Measurements from ENCODE around the gene VAPA. TPM values are rescaled to one million over a fixed set of nuclear protein-coding genes. Genes with fewer than 3 reads are reported as not detected.

Gene VAPA
- total RNA-seq, 2 experiments from 2014 or later: 139 to 176 TPM

DNA sequence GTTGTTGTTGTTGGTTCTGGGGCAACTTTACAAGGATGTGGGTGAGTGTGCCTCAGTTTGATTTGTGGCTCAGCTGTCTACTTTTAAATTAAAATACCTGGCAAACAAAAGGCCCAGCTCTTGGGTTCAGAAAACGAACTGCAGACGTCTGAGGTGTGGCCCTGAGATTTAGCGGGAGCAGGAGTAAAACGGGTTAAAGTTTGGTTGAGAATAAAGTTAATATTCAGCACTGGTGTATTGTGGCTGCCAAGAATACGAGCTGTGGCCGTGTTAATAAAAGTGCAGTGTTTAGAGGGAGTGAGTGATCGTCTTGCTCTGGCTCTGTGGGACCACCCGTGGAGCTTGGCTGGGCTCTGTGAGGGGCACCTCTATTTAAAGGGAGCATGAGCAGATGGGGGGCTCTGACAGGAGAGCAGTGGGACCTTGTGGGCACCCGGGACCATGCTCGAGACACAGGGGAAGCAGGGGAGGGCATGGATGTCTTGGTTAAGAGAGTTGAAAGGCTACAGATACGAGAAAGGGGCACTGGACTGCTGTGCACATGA lies 80.3 kb downstream of the VAPA start:
- no peak overlapping the region for H3K4me3 ChIP-seq (ENCODE audit: low read depth, low read length, poor library complexity, severe bottlenecking)
- DNase-seq (ENCODE audit: low spot score): no peak
- no TSS peak for BruUV-seq (replicated peaks)
- no peaks in the 10 kb centered on the region for H3K79me2 ChIP-seq (ENCODE audit: insufficient read depth, low read depth, low read length)
- H3K9me3 ChIP-seq (ENCODE audit: low read length): peaks cover 7% of the 10 kb centered on the region; the same call in 1 of the 2 replicates
- ChIA-PET CTCF (ENCODE audit: unreplicated experiment) (interaction anchor here (0.6 kb wide), 1 partner anchor 496 kb away, joined by 4 read pairs; no protein-coding TSS in a partner anchor), POLR2A (no interaction called here)
- H4K20me1 ChIP-seq (ENCODE audit: insufficient read depth, low read length): no peaks in the 10 kb centered on the region
- no peaks in the 10 kb centered on the region for H3K4me1 ChIP-seq (ENCODE audit: insufficient read depth, low read length, poor library complexity, severe bottlenecking)
- H3K36me3 ChIP-seq (ENCODE audit: insufficient read depth, low read length): no peaks in the 10 kb centered on the region
- intact Hi-C loops (cut with micrococcal nuclease; ENCODE audit: unreplicated experiment): no loop called here
- no peak overlapping the region for H2AFZ ChIP-seq (ENCODE audit: low read length)
- H3K4me2 ChIP-seq (ENCODE audit: low read length): no peak overlapping the region
- no peaks in the 10 kb centered on the region for H3K9me2 ChIP-seq (ENCODE audit: insufficient read depth, low read length)
- no peak overlapping the region for H3K27ac ChIP-seq (ENCODE audit: low read depth, low read length, poor library complexity, severe bottlenecking)
- no peak for TF ChIP-seq CTCF (conservative IDR thresholded peaks at IDR 0.05; ENCODE audit: low read length)
- no peak for TF ChIP-seq EZH2phosphoT487 (IDR thresholded peaks at IDR 0.05; ENCODE audit: borderline replicate concordance, low read depth, low read length)

- CTCF ChIA-PET (ENCODE audit: unreplicated experiment): interaction anchor here (0.6 kb wide), 1 partner anchor 495 kb away, joined by 4 read pairs; no protein-coding TSS in a partner anchor
- DNase-seq (ENCODE audit: low spot score): no peak
- Histone ChIP-seq H3K36me3 (ENCODE audit: insufficient read depth, low read length) (no peaks in the 10 kb centered on the region), H3K9me2 (ENCODE audit: insufficient read depth, low read length) (no peaks in the 10 kb centered on the region), H2AFZ (ENCODE audit: low read length) (no peak overlapping the region), H4K20me1 (ENCODE audit: insufficient read depth, low read length) (no peaks in the 10 kb centered on the region), H3K4me3 (ENCODE audit: low read depth, low read length, poor library complexity, severe bottlenecking) (no peak overlapping the region), H3K79me2 (ENCODE audit: insufficient read depth, low read depth, low read length) (no peaks in the 10 kb centered on the region), H3K27ac (ENCODE audit: low read depth, low read length, poor library complexity, severe bottlenecking) (no peak overlapping the region), H3K4me2 (ENCODE audit: low read length) (no peak overlapping the region), H3K9me3 (ENCODE audit: low read length) (peaks cover 7% of the 10 kb centered on the region; the same call in 1 of the 2 replicates), H3K4me1 (ENCODE audit: insufficient read depth, low read length, poor library complexity, severe bottlenecking) (no peaks in the 10 kb centered on the region)
- POLR2A ChIA-PET: no interaction called here
- BruUV-seq (replicated peaks): no TSS peak
- TF ChIP-seq CTCF (conservative IDR thresholded peaks at IDR 0.05; ENCODE audit: low read length) (no peak), EZH2phosphoT487 (IDR thresholded peaks at IDR 0.05; ENCODE audit: borderline replicate concordance, low read depth, low read length) (no peak)
- intact Hi-C loops (cut with micrococcal nuclease; ENCODE audit: unreplicated experiment): no loop called here
These were observed 81.0 kb downstream of the VAPA start for GRCh38 chr18:9994701-9995235.

- no peak overlapping the region for H3K4me3 ChIP-seq (ENCODE audit: low read depth, low read length, poor library complexity, severe bottlenecking)
- no peak overlapping the region for H3K4me2 ChIP-seq (ENCODE audit: low read length)
- peaks cover 7% of the 10 kb centered on the region; the same call in 1 of the 2 replicates for H3K9me3 ChIP-seq (ENCODE audit: low read length)
- ChIA-PET CTCF (ENCODE audit: unreplicated experiment) (no interaction called here), POLR2A (no interaction called here)
- intact Hi-C loops (cut with micrococcal nuclease; ENCODE audit: unreplicated experiment): no loop called here
- no peaks in the 10 kb centered on the region for H3K4me1 ChIP-seq (ENCODE audit: insufficient read depth, low read length, poor library complexity, severe bottlenecking)
- H2AFZ ChIP-seq (ENCODE audit: low read length): no peak overlapping the region
- no peaks in the 10 kb centered on the region for H3K79me2 ChIP-seq (ENCODE audit: insufficient read depth, low read depth, low read length)
- no peaks in the 10 kb centered on the region for H3K36me3 ChIP-seq (ENCODE audit: insufficient read depth, low read length)
- TF ChIP-seq EZH2phosphoT487 (IDR thresholded peaks at IDR 0.05; ENCODE audit: borderline replicate concordance, low read depth, low read length) (no peak), CTCF (conservative IDR thresholded peaks at IDR 0.05; ENCODE audit: low read length) (no peak)
- H3K9me2 ChIP-seq (ENCODE audit: insufficient read depth, low read length): no peaks in the 10 kb centered on the region
- H4K20me1 ChIP-seq (ENCODE audit: insufficient read depth, low read length): no peaks in the 10 kb centered on the region
- no TSS peak for BruUV-seq (replicated peaks)
- no peak for DNase-seq (ENCODE audit: low spot score)
- H3K27ac ChIP-seq (ENCODE audit: low read depth, low read length, poor library complexity, severe bottlenecking): no peak overlapping the region
These were observed 81.8 kb downstream of the VAPA start for GRCh38 chr18:9995631-9996030.
